Stomach (tissue), 4 donors: ENCODE data around the gene KCTD16.

Source experiments
- CTCF ChIP-seq, 7 experiments: fragments of 450-650 bp in 4 of 7; fragments of 200-600 bp in 3 of 7; sonication (generic) in 3 of 7; IDR thresholded peaks; one replicate each; pipeline ENCODE4 v1.5.1; 2016 to 2019; ENCODE audit warnings: antibody characterized with exemption in 7 of 7, control low read depth in 2 of 7, mild to moderate bottlenecking in 1 of 7
- EP300 ChIP-seq: sonication (generic); formaldehyde crosslinking; IDR thresholded peaks from one replicate; pipeline ENCODE4 v1.6.1; 2017; ENCODE audit warnings: antibody characterized with exemption
- POLR2A ChIP-seq, 4 donors: fragments of 450-650 bp; IDR thresholded peaks; one replicate each; pipeline ENCODE4 v1.6.1; 2016; ENCODE audit warnings: antibody characterized with exemption in 4 of 4, control low read depth in 2 of 4, mild to moderate bottlenecking in 1 of 4, moderate library complexity in 1 of 4
- POLR2AphosphoS5 ChIP-seq, 3 donors: sonication (generic); formaldehyde crosslinking; IDR thresholded peaks; one replicate each; pipeline ENCODE4 v1.6.1; 2016; ENCODE audit warnings: antibody characterized with exemption in 3 of 3

- no peak for TF ChIP-seq POLR2A (IDR thresholded peaks at IDR 0.05)
- no peak for TF ChIP-seq CTCF (IDR thresholded peaks at IDR 0.05)
- no peak for TF ChIP-seq POLR2AphosphoS5 (IDR thresholded peaks at IDR 0.05)
- no peak for TF ChIP-seq EP300
Observed at GRCh38 chr5:144284036-144284435, 113.4 kb downstream of the KCTD16 start.
